ENCODE results near the gene SLC16A10. TPM values are rescaled to one million over a fixed set of nuclear protein-coding genes. Genes with fewer than 3 reads are reported as not detected.
A peak's percentile ranks its signal among the peaks of the same experiment; 100 is the strongest.

The SLC16A10 gene
- total and polyA plus RNA-seq, 2 of the 13 experiments (the other 11 are each of a cell fraction or from before 2014, with no cell fraction given), result 8.2 to 20.1 TPM

DNA sequence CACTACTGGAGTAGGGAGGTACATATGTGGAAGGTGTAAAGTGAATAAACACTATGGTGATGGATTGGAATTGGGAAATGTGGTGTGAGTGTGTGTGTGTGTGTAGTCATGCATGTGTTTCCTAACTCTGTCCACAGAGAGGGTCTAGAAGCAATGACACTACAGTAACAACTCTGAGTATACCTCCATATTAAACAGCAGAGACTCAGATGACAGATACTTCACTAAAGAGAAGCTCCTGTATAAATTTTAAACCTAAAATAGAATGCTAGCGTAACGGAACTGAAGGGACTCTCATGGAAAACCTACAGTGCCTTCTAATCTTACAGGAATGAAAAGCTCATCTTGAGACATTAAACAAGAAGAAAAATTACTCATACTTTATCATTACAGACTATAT is 150.5 kb downstream of the SLC16A10 start (continued):
- TF ChIP-seq, protein P1, sequence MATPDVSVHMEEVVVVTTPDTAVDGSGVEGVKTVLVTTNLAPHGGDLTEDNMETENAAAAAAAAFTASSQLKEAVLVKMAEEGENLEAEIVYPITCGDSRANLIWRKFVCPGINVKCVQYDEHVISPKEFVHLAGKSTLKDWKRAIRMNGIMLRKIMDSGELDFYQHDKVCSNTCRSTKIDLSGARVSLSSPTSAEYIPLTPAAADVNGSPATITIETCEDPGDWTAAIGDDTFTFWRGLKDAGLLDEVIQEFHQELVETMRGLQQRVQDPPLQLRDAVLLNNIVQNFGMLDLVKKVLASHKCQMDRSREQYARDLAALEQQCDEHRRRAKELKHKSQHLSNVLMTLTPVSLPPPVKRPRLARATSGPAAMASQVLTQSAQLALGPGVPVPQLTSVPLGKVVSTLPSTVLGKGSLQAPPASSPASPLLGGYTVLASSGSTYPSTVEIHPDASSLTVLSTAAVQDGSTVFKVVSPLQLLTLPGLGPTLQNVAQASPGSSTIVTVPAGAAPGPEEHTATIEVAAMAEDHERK (CRISPR knock-in tag; IDR thresholded peaks at IDR 0.05; ENCODE audit: low read depth), result no peak
- TF ChIP-seq ZNF432 (CRISPR knock-in tag; IDR thresholded peaks at IDR 0.05; ENCODE audit: borderline replicate concordance), result no peak

DNA sequence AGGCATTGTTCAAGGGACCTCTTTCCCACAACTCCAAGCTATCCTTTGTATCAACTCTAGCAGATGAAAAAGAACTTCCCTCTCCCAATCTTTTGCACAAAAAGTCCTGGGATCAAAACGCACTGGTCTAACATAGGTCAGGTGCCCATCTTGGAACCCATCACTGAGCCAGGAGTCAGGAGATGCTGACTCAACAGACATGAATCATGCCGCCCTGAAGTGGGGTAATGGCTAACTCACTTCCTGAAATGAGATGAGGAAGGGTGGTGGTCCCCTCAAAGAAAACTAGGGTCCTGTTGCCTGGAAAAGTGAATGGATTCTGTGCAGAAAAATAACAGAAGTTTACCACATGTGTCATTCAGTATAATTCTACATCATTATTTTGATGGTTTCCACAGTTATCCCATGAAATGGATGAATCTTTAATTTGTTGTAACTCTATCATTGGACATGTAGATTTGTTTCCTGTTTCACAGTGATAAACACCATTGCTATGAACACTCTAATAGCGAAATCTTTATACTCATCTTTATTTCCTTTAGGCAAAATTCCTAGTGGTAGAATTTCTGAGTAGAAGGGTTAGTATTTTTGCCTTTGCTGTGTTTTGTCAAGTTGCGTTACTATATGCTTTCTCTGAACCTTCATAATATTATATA is 151.3 kb downstream of the SLC16A10 start:
- Histone ChIP-seq H3K4me2 (ENCODE audit: low read depth, low read length) (no peak overlapping the region), H3K36me3 (replicated peaks in 1 of 2; ENCODE audit: control insufficient read depth in 1 of 2, insufficient read depth in 2 of 2, low read length in 2 of 2) (no peaks in the 10 kb centered on the region), H3K9ac (ENCODE audit: insufficient read depth, low read depth, low read length) (no peak overlapping the region), H3K27ac (ENCODE audit: extremely low read length, insufficient read depth, low read length) (no peak overlapping the region), H3K79me2 (ENCODE audit: insufficient read depth, low read length) (no peaks in the 10 kb centered on the region), H4K20me1 (ENCODE audit: insufficient read depth, low read length) (no peaks in the 10 kb centered on the region), H3K27me3 (ENCODE audit: control insufficient read depth in 1 of 2, insufficient read depth in 2 of 2, low read length in 2 of 2) (no peaks in the 10 kb centered on the region), H2AFZ (ENCODE audit: low read length) (no peak overlapping the region), H3K4me3 (replicated peaks in 1 of 3; ENCODE audit: insufficient read depth in 1 of 3, low read depth in 2 of 3, low read length in 3 of 3) (no peak overlapping the region), H3K4me1 (ENCODE audit: insufficient read depth, low read length) (peaks cover 10% of the 10 kb centered on the region; the same call in 1 of the 2 replicates), H3K9me3 (ENCODE audit: low read length) (no peaks in the 10 kb centered on the region)
- in situ Hi-C loops (cut with HindIII; ENCODE audit: extremely low pct_ligation_motif_present, low pct_unique_long_range_greater_than_20kb) (no loop called here), intact Hi-C loops (cut with micrococcal nuclease; ENCODE audit: unreplicated experiment) (no loop called here)
- TF ChIP-seq, protein P2, sequence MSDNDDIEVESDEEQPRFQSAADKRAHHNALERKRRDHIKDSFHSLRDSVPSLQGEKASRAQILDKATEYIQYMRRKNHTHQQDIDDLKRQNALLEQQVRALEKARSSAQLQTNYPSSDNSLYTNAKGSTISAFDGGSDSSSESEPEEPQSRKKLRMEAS (IDR thresholded peaks at IDR 0.05), result no peak
- TF ChIP-seq MAFK (conservative IDR thresholded peaks at IDR 0.05 in 1 of 2, IDR thresholded peaks at IDR 0.05 in 1 of 2; ENCODE audit: low read length in 2 of 2) (peak in 1 of 2 experiments; percentile 25; a peak in 1 of 4 replicates), NFKBIZ (CRISPR knock-in tag; IDR thresholded peaks at IDR 0.05) (no peak)
- ChIA-PET POLR2A (no interaction called here), CTCF (ENCODE audit: low intra/inter-chr PET ratio, low total read pairs) (no interaction called here)
- no peak for DNase-seq (ENCODE audit: low spot score)
- no peak for FAIRE-seq
- WGBS (ENCODE audit: low lambda C conversion rate), result 54% methylated on average over 4 of the region's 4 CpGs
- no peak for ATAC-seq
- BruUV-seq (replicated peaks), result no TSS peak
